Measurements from ENCODE around the gene TAF1B. TPM values are rescaled to one million over a fixed set of nuclear protein-coding genes. Genes with fewer than 3 reads are reported as not detected.

Gene TAF1B
- total RNA-seq, 1 donor from 2014 or later, result 22.9 TPM

DNA sequence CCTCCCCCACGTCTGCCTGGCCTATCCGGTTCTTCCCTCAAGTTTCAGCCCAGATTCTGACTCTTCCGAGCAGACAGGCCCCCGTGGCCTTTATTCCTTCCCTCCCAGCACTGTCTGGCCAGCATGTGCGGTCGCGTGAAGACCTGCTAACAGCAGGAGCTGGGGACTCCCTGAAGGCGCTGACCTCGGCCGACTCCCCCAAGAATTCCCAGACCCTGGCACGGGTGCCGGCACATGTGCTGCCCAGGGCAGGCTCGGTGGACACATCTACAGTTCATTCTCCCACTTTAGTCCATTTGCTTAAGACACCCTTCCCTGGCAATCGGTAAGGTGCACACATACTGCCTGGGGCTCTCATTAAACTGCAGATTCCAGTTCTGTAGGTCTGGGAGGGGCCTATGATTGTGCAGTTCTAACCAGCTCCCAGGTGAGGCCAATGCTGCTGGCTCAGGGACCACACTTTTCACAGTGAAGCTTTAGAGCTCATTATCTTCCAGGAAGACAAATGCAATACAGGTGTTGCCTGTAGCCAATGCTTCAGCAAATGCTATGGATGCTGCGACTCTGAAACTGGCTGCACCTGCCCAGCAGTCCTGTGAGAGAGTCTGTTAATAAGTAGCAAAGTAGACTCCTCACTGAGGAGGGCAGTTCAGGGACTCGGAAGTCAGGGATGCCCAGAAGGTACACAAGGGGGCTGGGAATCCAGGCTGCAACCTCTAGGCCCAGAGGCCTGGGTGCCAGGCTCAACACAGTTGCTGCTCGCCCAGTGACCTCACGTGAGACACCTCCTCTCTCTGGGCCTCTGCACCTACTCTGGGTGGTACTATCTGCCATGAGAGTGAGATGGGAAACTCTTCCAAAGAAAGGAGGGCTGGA lies 45.4 kb upstream of the TAF1B start:
- Histone ChIP-seq H3K4me3 (no peak overlapping the region), H3K9me3 (no peaks in the 10 kb centered on the region), H3K4me1 (peaks cover 41% of the 10 kb centered on the region), H3K36me3 (no peaks in the 10 kb centered on the region), H3K27me3 (ENCODE audit: low read depth) (no peaks in the 10 kb centered on the region), H3K27ac (no peak overlapping the region)
- no peak for DNase-seq
- intact Hi-C loops (cut with DNase I), result no loop called here
- ATAC-seq, result no peak
- TF ChIP-seq, protein P1, sequence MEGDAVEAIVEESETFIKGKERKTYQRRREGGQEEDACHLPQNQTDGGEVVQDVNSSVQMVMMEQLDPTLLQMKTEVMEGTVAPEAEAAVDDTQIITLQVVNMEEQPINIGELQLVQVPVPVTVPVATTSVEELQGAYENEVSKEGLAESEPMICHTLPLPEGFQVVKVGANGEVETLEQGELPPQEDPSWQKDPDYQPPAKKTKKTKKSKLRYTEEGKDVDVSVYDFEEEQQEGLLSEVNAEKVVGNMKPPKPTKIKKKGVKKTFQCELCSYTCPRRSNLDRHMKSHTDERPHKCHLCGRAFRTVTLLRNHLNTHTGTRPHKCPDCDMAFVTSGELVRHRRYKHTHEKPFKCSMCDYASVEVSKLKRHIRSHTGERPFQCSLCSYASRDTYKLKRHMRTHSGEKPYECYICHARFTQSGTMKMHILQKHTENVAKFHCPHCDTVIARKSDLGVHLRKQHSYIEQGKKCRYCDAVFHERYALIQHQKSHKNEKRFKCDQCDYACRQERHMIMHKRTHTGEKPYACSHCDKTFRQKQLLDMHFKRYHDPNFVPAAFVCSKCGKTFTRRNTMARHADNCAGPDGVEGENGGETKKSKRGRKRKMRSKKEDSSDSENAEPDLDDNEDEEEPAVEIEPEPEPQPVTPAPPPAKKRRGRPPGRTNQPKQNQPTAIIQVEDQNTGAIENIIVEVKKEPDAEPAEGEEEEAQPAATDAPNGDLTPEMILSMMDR (IDR thresholded peaks at IDR 0.05), result no peak

GRCh38 chr2:9799011-9799596 lies 44.2 kb upstream of the TAF1B start:
- peak overlapping the region; percentile 62 for H3K27ac ChIP-seq
- H3K4me3 ChIP-seq, result peak overlapping the region; percentile 14
- TF ChIP-seq, protein P1 (IDR thresholded peaks at IDR 0.05), result no peak
- peaks cover 42% of the 10 kb centered on the region for H3K4me1 ChIP-seq
- intact Hi-C loops (cut with DNase I), result no loop called here
- ATAC-seq (peak in 1 of 2 donors; percentile 2), DNase-seq (no peak)
- H3K36me3 ChIP-seq, result no peaks in the 10 kb centered on the region
- no peaks in the 10 kb centered on the region for H3K9me3 ChIP-seq
- H3K27me3 ChIP-seq (ENCODE audit: low read depth), result no peaks in the 10 kb centered on the region

DNA sequence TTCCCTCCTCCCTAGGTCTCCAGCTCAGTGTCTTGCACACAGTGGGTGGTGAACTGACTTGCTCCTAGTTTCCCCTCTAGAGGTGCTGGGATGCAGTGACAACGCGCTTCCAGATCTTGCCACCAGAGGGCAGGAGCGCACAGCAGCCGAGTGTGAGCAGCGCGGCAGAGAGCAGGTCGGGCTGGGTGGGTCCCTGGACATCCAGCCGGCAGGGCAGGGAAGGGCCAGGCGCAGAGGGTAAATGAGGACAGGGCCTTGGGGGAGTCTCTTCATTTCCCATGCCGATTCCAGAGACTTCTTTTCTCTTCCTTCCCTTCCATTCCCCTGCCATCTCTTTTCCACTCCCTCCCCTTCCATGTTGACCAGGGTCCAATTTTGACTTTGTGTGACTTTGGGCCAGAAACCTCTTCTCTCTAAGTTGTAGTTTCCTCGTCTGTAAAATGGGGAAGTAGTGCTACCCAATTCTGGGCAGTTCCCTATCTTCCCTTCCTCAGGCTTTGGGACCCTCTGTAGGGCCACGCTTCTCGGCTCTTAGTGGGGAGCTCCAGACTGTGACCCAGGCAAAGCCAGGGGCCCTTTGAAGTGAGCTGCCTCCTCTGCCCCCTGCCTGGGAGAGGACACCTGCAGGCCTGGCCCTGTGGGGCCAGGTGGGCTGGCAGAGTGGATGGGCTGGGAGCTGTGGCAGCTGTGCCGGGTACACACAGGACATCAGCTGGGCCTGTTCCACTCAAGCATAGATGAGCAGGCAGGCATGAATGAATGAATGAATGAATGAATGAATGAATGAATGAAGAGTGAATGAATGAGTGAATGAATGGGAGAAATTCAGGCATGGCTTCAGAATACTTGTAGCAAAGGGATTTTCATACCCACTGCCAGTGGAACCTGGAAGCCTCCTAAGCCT lies 43.3 kb upstream of the TAF1B start:
- intact Hi-C loops (cut with DNase I), result no loop called here
- Histone ChIP-seq H3K36me3 (no peaks in the 10 kb centered on the region), H3K27me3 (ENCODE audit: low read depth) (no peaks in the 10 kb centered on the region), H3K4me1 (peaks cover 42% of the 10 kb centered on the region), H3K9me3 (no peaks in the 10 kb centered on the region), H3K4me3 (no peak overlapping the region), H3K27ac (peak overlapping the region; percentile 64)
- peak; percentile 91 for DNase-seq
- TF ChIP-seq, protein P1 (IDR thresholded peaks at IDR 0.05), result peak; percentile 97
- ATAC-seq, result peak; percentile 91

DNA sequence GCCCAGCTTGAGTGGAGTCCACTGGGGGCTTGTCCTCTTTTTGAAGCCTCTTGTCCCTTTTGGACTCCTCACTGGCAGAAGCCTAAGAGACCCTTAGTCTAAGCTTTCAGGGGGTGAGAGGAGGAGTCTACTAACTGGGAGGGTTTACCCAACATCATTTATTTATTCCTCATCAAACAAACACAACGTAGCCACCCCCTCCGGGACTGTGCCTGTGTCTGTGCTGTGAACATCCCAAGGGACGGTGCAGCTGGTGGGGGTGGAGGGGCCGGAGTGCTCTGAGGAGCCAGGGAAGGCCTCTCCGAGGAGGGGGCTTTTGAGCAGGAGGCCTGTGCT lies 42.7 kb upstream of the TAF1B start:
- intact Hi-C loops (cut with DNase I), result no loop called here
- ATAC-seq (no peak), DNase-seq (no peak)
- no peaks in the 10 kb centered on the region for H3K9me3 ChIP-seq
- H3K4me3 ChIP-seq, result no peak overlapping the region
- H3K27ac ChIP-seq, result peak overlapping the region; percentile 64
- H3K36me3 ChIP-seq, result no peaks in the 10 kb centered on the region
- TF ChIP-seq, protein P1 (IDR thresholded peaks at IDR 0.05), result no peak
- peaks cover 42% of the 10 kb centered on the region for H3K4me1 ChIP-seq
- H3K27me3 ChIP-seq (ENCODE audit: low read depth), result no peaks in the 10 kb centered on the region

DNA sequence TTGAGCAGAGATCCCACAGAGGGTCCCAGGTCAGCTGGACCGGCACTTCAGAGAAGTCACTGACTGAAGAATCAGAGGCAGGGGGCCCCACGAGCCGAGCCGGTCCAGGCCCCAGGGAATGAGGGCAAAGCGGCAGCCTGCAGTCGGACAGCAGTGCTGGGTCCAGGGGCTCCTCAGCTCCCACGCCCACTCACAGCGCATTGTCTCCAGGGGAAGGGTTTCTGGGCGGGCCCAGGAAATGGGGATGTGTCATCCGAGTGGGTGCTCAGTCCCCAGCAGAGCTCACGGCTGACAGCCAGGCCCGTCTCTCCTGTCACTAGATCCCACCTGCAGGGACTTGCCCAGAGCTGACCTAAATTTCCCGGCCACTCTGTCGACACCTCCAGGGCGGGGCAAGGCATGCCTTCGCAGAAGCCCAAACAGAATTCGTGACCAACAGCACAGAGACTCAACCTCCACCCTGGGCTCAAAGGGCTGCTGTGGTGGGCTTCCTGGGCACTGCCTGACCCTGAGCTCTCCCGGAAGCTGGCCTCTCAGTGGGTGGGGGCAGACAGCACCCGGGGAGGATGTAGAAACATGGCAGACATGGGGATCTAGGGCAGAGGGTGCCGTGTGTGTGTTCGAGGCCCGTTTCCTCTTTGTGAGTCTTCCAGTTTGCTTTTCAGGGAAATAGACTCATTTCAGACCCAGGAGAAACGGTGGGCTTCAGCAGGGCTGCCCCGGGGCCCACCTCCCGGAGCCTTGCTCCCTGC lies 42.1 kb upstream of the TAF1B start:
- peak; percentile 72 to 77 for ATAC-seq

More for the DNA sequence above, 42.1 kb upstream of the TAF1B start:
- Histone ChIP-seq H3K27me3 (ENCODE audit: low read depth) (no peaks in the 10 kb centered on the region), H3K27ac (peak overlapping the region; percentile 64), H3K36me3 (no peaks in the 10 kb centered on the region), H3K9me3 (no peaks in the 10 kb centered on the region), H3K4me3 (no peak overlapping the region), H3K4me1 (peaks cover 42% of the 10 kb centered on the region)
- DNase-seq, result peak; percentile 88
- TF ChIP-seq, protein P1 (IDR thresholded peaks at IDR 0.05), result no peak
- intact Hi-C loops (cut with DNase I), result no loop called here
